Left lobe of liver (tissue), 2 donors: ENCODE data around the gene RASGRP1. TPM values are rescaled to one million over a fixed set of nuclear protein-coding genes. Genes with fewer than 3 reads are reported as not detected.
A peak's percentile ranks its signal among the peaks of the same experiment; 100 is the strongest.

Experiments used
- ATAC-seq: fragments of 200-7000 bp; cut with Tn5 transposase; one replicate; pipeline ENCODE4 v1.9.1; 2020; ENCODE audit warnings: mild to moderate bottlenecking, moderate library complexity
- DNase-seq: peaks from one replicate; pipeline ENCODE4 v3.0.0-alpha.2; 2020; ENCODE audit warnings: low spot score
- total RNA-seq: library from RNA; stranded (reverse); gene quantifications from one replicate; pipeline ENCODE4 v1.2.1, GENCODE V29; 2021
- donor health status: DM: no; HTN: no; CAD: no; lungs with moderate emphysema.
- donor health status: DM: no; HTN: yes; CAD: no.

RASGRP1 gene
- total RNA-seq, 1 donor from 2014 or later = 0.28 TPM

- ATAC-seq (no peak), DNase-seq (no peak)
Observed at GRCh38 chr15:38508647-38509046, 56.0 kb downstream of the RASGRP1 start.

DNA sequence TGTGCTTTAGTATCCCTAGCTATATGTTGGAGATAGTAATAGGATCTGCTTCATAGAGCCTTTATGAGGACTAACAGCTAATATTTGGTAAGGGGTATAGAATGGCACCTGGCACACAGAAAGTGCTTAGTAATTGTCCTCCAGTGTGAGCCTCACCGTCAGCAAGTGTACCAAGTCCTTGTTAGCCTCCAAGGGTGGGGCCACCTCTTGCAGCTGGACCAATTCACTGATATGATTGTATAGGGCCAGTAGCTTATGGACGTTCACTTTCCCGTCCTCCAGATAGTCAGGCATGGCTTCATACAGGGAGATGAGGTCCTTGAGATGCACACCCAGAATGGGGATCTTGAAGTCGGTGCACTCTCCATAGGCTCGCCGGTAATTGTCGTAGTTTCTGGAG lies 57.0 kb downstream of the RASGRP1 start:
- no peak for ATAC-seq
- DNase-seq = no peak

DNA sequence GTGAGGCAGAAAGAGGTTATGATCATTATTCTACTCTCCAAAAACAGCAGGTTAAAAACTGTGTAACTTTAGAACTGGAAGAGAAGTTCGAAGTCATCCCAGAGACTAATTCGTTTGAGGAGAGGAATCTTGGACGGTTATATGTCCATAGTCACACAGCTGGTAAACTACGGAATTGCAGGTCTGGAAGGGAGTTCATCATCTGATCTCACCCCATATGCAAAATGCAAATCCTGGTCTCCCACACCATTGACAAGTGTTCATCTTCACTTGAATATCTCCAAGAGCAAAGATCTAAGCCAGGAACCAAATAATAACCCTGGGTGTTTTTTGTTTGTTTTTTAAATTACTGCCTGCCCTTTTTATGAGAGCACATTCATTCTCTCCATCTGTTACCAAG lies 57.6 kb downstream of the RASGRP1 start:
- ATAC-seq = no peak

DNA sequence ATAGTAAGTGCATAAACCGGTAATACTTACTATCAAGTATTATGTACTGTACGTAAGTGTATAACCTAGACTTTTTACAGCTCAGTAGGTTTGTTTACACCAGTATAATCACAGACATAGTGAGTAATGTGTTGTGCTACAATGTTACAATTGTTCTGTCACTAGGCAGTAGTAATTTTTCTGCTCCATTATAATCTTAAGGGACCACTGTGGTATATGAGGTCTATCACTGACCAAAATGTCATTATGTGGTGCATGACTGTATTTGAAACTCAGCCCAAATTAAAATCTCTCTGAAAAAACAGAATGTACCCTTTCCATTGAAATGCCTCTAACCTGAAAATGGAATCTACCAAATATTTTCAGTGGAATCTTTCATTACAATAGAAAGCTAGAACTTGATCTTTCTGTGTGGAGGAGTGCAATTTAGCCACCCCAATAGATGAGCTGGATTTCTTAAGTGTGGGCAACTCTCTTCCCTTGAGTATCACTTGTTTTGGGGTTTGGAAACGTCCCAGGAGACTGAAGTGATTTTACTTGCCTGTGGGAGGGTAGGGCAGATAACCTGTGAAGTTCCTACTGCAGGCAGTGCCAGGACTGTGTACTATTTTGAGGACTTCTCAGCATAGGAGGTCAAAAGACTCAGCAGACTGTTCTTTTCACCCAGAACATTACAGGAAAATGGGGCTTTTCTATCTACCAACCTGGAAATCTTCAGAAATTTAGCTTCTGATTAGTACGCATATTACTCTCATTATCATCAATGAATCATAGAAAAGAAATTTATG lies 59.7 kb downstream of the RASGRP1 start:
- DNase-seq = no peak
- ATAC-seq = no peak

More for the DNA sequence above, 57.6 kb downstream of the RASGRP1 start:
- no peak for DNase-seq

DNA sequence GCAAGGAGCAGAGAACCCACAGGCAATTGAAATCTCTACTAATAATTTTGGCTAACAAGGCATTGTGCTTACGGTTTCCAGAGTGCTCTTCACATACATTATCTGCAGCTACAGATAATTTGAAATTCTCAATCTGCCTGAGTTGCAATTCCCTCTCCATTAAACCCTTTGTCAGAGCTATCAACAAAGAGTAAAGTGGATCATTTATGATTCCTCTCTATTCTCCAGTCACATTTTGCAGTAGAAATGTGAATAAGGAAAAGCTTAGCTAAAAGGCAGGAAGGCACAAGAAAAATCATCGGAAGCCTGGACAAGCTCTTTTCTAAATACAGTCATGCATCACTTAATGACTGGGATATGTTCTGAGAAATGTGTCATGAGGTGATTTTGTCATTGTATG lies 61.1 kb downstream of the RASGRP1 start:
- DNase-seq (no peak), ATAC-seq (no peak)

DNA sequence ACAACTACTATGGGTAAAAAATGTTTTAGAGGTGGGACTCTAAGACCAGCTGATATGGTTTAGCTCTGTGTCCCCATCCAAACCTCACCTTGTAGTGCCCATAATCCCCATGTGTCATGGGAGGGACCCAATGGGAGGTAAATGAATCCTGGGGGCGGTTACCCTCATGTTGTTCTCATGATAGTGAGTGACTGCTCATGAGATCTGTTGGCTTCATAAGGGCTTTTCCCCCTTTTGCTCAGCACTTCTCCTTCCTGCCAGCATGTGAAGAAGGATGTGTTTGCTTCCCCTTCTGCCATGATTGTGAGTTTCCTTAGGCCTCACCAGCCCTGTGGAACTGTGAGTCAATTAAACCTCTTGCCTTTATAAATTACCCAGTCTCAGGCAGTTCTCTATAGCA lies 65.0 kb downstream of the RASGRP1 start:
- DNase-seq (no peak), ATAC-seq (no peak)

DNA sequence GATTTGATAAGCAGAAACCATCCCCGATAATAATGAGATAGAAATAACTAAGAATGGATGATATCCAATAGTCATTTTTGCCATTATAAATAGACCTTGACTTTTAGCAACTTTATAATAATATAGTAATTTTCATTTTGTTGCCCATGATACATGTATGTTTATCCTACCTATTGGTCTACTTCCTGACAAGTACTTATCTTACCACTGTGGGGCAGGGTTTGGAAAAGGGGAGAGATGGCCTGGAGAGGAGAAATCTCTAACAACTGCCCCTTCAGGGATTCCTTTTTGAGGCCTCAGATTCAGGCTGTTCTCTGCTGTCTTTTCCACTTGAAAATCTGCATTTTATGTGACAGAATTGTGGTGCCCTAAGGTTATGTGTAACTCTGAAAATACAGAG lies 68.5 kb downstream of the RASGRP1 start:
- ATAC-seq = no peak

GRCh38 chr15:38490242-38490922 lies 74.2 kb downstream of the RASGRP1 start:
- DNase-seq (no peak), ATAC-seq (no peak)

More for the DNA sequence above, 68.5 kb downstream of the RASGRP1 start:
- DNase-seq = no peak

DNA sequence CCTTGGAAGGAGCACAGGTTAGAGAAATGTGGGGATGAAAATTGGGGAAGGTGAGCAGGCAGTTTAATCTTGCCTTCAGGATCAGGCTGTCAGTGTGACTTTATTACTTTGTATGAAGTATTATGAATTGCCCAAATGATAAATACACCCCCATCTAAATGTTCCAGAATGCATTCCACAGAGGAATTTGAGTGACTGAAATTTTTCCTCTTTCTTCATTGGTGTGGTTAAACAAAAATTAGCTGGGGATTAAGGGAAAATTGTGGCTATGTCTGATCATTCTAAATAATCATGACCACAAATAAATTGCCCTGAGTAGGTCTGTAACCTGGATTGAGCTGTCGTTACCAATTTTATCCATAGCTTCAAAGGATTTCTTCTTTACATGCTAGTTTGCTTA lies 77.2 kb downstream of the RASGRP1 start:
- DNase-seq (no peak), ATAC-seq (no peak)

- ATAC-seq (no peak), DNase-seq (no peak)
Observed at GRCh38 chr15:38486936-38487335, 77.7 kb downstream of the RASGRP1 start.

DNA sequence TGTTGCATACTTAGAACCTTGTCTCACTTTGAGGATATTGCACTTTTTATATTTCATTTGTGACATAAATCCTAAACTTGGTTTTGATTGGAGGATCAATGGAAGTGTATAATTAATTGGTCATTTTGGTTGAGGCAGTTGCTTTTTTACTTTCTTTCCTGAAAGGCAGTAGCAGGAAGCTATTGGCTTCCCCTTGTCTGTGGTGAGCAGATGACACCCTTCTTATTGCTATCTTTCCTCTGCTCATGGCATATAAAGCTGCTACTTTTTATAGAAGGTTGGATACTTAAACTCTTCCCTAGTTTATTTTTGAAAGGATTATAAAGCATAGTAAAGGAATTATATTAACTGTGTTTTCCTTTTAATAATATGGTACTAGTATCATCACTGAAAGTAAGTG lies 82.0 kb downstream of the RASGRP1 start:
- ATAC-seq = no peak

DNA sequence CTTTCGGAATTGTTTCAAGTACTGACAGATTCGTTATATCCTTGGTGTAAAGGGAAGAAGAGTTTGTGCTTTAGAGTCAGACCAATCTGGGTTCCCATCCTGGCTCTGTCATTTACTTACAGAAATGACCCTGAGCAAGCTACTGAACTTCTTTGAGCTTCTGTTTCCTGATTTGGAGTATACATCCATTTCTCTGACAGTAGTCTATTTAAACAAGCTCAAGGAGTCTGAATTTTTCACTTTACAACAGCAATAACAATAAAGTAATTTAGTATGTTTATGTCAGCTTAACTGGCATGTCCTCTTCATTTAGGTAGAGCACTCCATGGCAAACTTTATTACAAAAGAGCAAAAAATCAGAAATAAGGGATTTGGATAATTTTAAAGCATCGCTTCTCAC lies 82.9 kb downstream of the RASGRP1 start:
- no peak for ATAC-seq
- no peak for DNase-seq

More for the DNA sequence above, 82.0 kb downstream of the RASGRP1 start:
- DNase-seq = no peak

GRCh38 chr15:38481113-38481512 lies 83.5 kb downstream of the RASGRP1 start:
- no peak for DNase-seq
- no peak for ATAC-seq

DNA sequence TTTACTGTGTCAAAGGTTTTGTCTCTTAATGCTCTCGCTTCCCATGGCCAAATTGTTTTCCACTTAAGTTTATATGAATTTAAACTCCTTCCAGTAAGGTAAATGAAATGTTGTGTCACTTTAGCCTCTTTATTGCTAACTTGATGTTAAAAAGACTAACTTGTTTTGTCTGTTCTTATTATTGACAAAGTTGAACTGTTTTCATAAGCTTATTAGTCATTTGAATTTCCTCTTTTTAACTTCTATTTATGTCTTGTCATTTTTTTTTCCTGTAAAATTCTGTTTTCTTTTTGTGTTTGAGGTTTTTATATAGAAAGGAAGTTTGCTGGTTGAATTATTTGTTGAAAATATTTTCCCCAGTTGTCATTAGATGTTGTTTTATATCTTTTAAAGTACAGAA lies 84.9 kb downstream of the RASGRP1 start:
- ATAC-seq (no peak), DNase-seq (no peak)

DNA sequence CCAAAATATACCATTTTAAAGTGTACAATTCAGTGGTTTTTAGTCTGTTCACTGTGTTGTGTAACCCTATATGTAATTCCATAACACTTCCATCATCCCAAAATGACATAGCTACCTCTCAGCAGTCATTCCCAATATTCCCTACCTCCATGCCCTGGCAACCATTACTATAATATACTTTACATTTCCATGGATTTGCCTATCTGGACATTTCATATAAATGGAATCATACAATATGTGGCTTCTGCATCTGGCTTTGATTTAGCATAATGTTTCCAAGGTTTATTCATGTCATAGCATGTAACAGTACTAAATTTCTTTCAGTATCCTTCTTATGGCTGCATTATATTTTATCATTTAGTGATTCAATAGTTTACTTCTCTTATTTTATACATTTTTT lies 85.3 kb downstream of the RASGRP1 start:
- ATAC-seq (no peak), DNase-seq (no peak)

- DNase-seq (no peak), ATAC-seq (no peak)
Observed at GRCh38 chr15:38477637-38478036, 87.0 kb downstream of the RASGRP1 start.

GRCh38 chr15:38476120-38476519 lies 88.5 kb downstream of the RASGRP1 start:
- ATAC-seq (no peak), DNase-seq (no peak)

DNA sequence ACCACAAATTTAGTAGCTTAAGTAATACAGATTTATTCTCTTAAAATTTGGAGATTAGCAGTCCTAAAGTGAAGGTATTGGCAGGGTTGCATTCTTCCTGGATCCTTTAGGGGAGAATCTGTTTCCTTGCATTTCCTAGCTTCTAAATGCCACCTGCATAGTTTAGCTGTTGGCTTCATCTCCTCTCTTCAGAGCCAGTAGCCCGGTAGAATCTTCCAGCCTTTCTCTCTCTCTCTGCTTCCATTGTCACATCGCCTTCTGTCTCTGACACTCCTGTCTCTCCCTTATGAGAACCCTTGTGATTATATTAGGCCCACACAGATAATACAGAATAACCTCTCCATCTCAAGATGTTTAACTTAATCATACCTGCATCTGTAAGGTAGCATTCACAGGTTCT lies 89.3 kb downstream of the RASGRP1 start:
- no peak for DNase-seq
- no peak for ATAC-seq

GRCh38 chr15:38474155-38474757 lies 90.4 kb downstream of the RASGRP1 start:
- DNase-seq = no peak
- peak; percentile 99 for ATAC-seq

GRCh38 chr15:38471974-38472373 lies 92.6 kb downstream of the RASGRP1 start:
- ATAC-seq (no peak), DNase-seq (no peak)

DNA sequence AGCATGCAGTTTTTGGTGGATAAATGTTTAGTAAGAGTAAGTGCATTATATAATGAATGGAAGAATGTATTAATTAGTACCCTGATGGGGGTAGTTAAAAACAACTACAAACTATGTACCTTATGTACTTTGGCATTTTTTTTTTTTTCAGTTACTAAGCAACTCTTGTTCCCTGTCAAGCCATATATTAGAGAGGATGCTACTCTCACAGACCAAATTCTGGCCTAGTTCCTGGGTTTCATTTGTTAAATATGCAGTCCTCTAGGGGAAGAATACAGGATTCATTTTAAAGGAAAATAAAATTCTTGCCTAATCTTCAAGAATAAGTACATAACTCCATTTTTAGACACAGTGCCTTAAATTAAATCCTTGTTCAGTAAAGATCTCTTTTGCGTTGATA lies 93.8 kb downstream of the RASGRP1 start:
- ATAC-seq = no peak
- DNase-seq = no peak

DNA sequence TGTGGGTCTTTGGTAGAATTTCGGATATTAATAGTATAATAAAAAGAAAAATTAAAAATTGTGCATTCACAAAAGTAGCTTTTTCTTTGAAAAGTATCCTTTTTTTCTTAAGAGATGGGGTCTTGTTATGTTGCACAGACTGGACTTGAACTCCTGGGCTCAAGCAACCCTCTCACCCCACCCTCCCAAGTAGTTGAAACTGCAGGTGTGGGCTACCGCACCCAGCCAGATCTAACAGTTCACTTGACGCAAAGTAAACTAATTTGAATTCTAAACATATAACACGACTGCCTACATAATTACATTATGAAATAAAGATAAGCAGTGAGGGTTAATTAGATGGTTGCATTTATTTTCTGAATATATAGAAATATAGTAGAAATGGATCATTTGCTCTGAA lies 99.9 kb downstream of the RASGRP1 start:
- DNase-seq (no peak), ATAC-seq (no peak)
